Lower leg skin (tissue), 4 donors: ENCODE results near the gene FKBP6. TPM values are rescaled to one million over a fixed set of nuclear protein-coding genes. Genes with fewer than 3 reads are reported as not detected.

Experiments
- total RNA-seq, 4 donors: library from RNA; depleted of rRNA; stranded (reverse); fragments of >200 nt; gene quantifications; one replicate each; pipeline ENCODE4 v1.1.0, GENCODE V29; 2016

FKBP6 gene
- total RNA-seq, 4 donors from 2014 or later, result 0.15 TPM; not detected in 3

Other genes starting within 250 kb of the FKBP6 start
- gene SPDYE9, start 242.1 kb upstream of the FKBP6 start, total RNA-seq, result not detected
- gene NSUN5, start 19.3 kb upstream of the FKBP6 start, total RNA-seq, result 10 to 100 TPM; 31.4 to 39.7 (median 35.0) TPM
- under 1 TPM in 1 of 4 donors, not detected in 3; 0.39 TPM for gene TRIM50, start 79 bp upstream of the FKBP6 start, total RNA-seq
- 1 to 10 TPM; 1.7 to 3.8 (median 2.2) TPM for gene FZD9, start 105.6 kb downstream of the FKBP6 start, total RNA-seq
- 10 to 100 TPM; 22.6 to 33.6 (median 28.8) TPM for gene BAZ1B, start 194.1 kb downstream of the FKBP6 start, total RNA-seq
- gene BCL7B, start 229.5 kb downstream of the FKBP6 start, total RNA-seq, result 10 to 100 TPM; 31.8 to 66.2 (median 47.7) TPM